Measurements from ENCODE around the gene TMEM151B. TPM values are rescaled to one million over a fixed set of nuclear protein-coding genes. Genes with fewer than 3 reads are reported as not detected.
"Not testable (repeated sequence)": the region's sequence is repeated elsewhere in the genome, so short reads cannot be mapped to it uniquely, and the experiment has no call there.

The TMEM151B gene
- total RNA-seq, 1 donor from 2014 or later, result not detected

- Histone ChIP-seq H3K4me3 (no peak overlapping the region), H3K36me3 (no peaks in the 10 kb centered on the region), H3K27ac (no peak overlapping the region), H3K4me1 (no peaks in the 10 kb centered on the region), H3K27me3 (ENCODE audit: low read depth) (peaks cover 24% of the 10 kb centered on the region), H3K9me3 (no peaks in the 10 kb centered on the region)
- TF ChIP-seq CTCF (IDR thresholded peaks at IDR 0.05), result no peak
- DNase-seq, result no peak
- intact Hi-C loops (cut with DNase I), result no loop called here
- no peak for ATAC-seq
Measured at GRCh38 chr6:44341095-44341890, 71.0 kb downstream of the TMEM151B start.

- Histone ChIP-seq H3K27me3 (ENCODE audit: low read depth) (peaks cover 24% of the 10 kb centered on the region), H3K27ac (no peak overlapping the region), H3K4me1 (no peaks in the 10 kb centered on the region), H3K9me3 (no peaks in the 10 kb centered on the region), H3K4me3 (peak overlapping the region; percentile 28), H3K36me3 (no peaks in the 10 kb centered on the region)
- intact Hi-C loops (cut with DNase I), result no loop called here
- DNase-seq, result no peak
- no peak for ATAC-seq
- no peak for TF ChIP-seq CTCF (IDR thresholded peaks at IDR 0.05)
Measured at GRCh38 chr6:44342052-44342451, 71.8 kb downstream of the TMEM151B start.

- H3K4me3 ChIP-seq, result peak within 1 kb of the TSS; percentile 28
- H3K36me3 ChIP-seq, result no peaks in the 10 kb centered on the region
- H3K9me3 ChIP-seq, result no peaks in the 10 kb centered on the region
- ATAC-seq, result peak in 1 of 2 donors; percentile 15
- intact Hi-C loops (cut with DNase I), result no loop called here
- no peaks in the 10 kb centered on the region for H3K4me1 ChIP-seq
- DNase-seq, result no peak
- peaks cover 24% of the 10 kb centered on the region for H3K27me3 ChIP-seq (ENCODE audit: low read depth)
- TF ChIP-seq CTCF (IDR thresholded peaks at IDR 0.05), result no peak
- H3K27ac ChIP-seq, result no peak within 1 kb of the TSS
Measured at GRCh38 chr6:44342489-44342888, 72.2 kb downstream of the TMEM151B start, which contains the start of gene SPATS1. Gene SPATS1 (plus strand): TSS chr6:44342650. CDS start chr6:44343096, 446 bp downstream.

- H3K4me1 ChIP-seq; H3K9me3 ChIP-seq; H3K36me3 ChIP-seq; intact Hi-C loops (cut with DNase I); DNase-seq; H3K27ac ChIP-seq; ATAC-seq; H3K4me3 ChIP-seq: not testable (repeated sequence)
- H3K27me3 ChIP-seq (ENCODE audit: low read depth), result peaks cover 15% of the 10 kb centered on the region
Measured at GRCh38 chr6:44346818-44347217, 76.6 kb downstream of the TMEM151B start.

- Histone ChIP-seq H3K36me3 (no peaks in the 10 kb centered on the region), H3K27me3 (ENCODE audit: low read depth) (no peaks in the 10 kb centered on the region), H3K4me1 (no peaks in the 10 kb centered on the region), H3K9me3 (no peaks in the 10 kb centered on the region), H3K4me3 (no peak overlapping the region), H3K27ac (no peak overlapping the region)
- DNase-seq (no peak), ATAC-seq (peak in 1 of 2 donors; percentile 17)
- TF ChIP-seq CTCF (IDR thresholded peaks at IDR 0.05), result no peak
- intact Hi-C loops (cut with DNase I), result no loop called here
Measured at GRCh38 chr6:44349904-44350649, 79.8 kb downstream of the TMEM151B start.

GRCh38 chr6:44350650-44350994 is 80.4 kb downstream of the TMEM151B start:
- ATAC-seq; H3K4me1 ChIP-seq; intact Hi-C loops (cut with DNase I); H3K27ac ChIP-seq; H3K36me3 ChIP-seq; H3K4me3 ChIP-seq; H3K27me3 ChIP-seq (ENCODE audit: low read depth); H3K9me3 ChIP-seq; DNase-seq: not testable (repeated sequence)

Measured in lower lobe of right lung (tissue), 2 donors.